Measurements from ENCODE around the gene RANGAP1. TPM values are rescaled to one million over a fixed set of nuclear protein-coding genes. Genes with fewer than 3 reads are reported as not detected.

RANGAP1 gene
- total and polyA plus RNA-seq, 2 of the 4 experiments (the other 2 are of a cell fraction) = 71.2 to 148 TPM

- H4K5ac ChIP-seq (ENCODE audit: low read depth, low read length) = no peak overlapping the region
- H4K8ac ChIP-seq (ENCODE audit: low read depth in 2 of 2, low read length in 2 of 2) = no peak overlapping the region
- H3K23ac ChIP-seq (ENCODE audit: low read depth, low read length) = no peak overlapping the region
- H3K9ac ChIP-seq (ENCODE audit: low read depth, low read length) = no peak overlapping the region
- ChIA-PET POLR2A (ENCODE audit: unreplicated experiment) (interaction anchor here (0.6 kb wide), 1 partner anchor 150 kb away, joined by 3 read pairs; no protein-coding TSS in a partner anchor), CTCF (no interaction called here)
- no peaks in the 10 kb centered on the region for H3K9me3 ChIP-seq (ENCODE audit: control insufficient read depth, insufficient read depth, low read length)
- H3K4ac ChIP-seq (ENCODE audit: low read depth, low read length) = no peak overlapping the region
- no peak overlapping the region for H3K18ac ChIP-seq (ENCODE audit: low read depth, low read length)
- no CpG with 5 or more reads among the region's 7 CpGs for WGBS, 2 experiments (ENCODE audit: extremely low coverage in 2 of 2, insufficient read length in 1 of 2)
- no peak for ATAC-seq (ENCODE audit: low read depth)
- no peak overlapping the region for H3K4me2 ChIP-seq (ENCODE audit: low read depth, low read length)
- TF ChIP-seq BHLHE40 (IDR thresholded peaks at IDR 0.05; ENCODE audit: low read depth, low read length) = no peak
- no peak for TF ChIP-seq RAD21 (IDR thresholded peaks at IDR 0.05; ENCODE audit: low read length)
- no peak for TF ChIP-seq MAZ (IDR thresholded peaks at IDR 0.05; ENCODE audit: borderline replicate concordance, low read depth, low read length)
- no peak for TF ChIP-seq RFX5 (IDR thresholded peaks at IDR 0.05; ENCODE audit: low read depth, low read length)
- TF ChIP-seq USF2 (IDR thresholded peaks at IDR 0.05; ENCODE audit: low read depth, low read length) = no peak
- no peak for TF ChIP-seq MAFK (IDR thresholded peaks at IDR 0.05; ENCODE audit: low read depth, low read length)
- TF ChIP-seq SMC3 (IDR thresholded peaks at IDR 0.05; ENCODE audit: low read depth, low read length) = no peak
- no peak for TF ChIP-seq NFE2L2 (IDR thresholded peaks at IDR 0.05; ENCODE audit: low read depth, low read length)
- no peak overlapping the region for H2BK120ac ChIP-seq (ENCODE audit: low read depth, low read length)
- no peak overlapping the region for H2AK9ac ChIP-seq (replicated peaks; ENCODE audit: low read depth, low read length, poor library complexity)
- H3K14ac ChIP-seq (replicated peaks; ENCODE audit: low read depth, low read length) = no peak overlapping the region
- no TSS peak for BruUV-seq (replicated peaks)
- dilution Hi-C loops (cut with HindIII; ENCODE audit: low sequenced_read_pairs, unreplicated experiment) (no loop called here), in situ Hi-C loops (cut with MboI; ENCODE audit: low sequenced_read_pairs) (no loop called here), intact Hi-C loops (cut with micrococcal nuclease) (no loop called here)
- DNase-seq = no peak
- H3K4me1 ChIP-seq (ENCODE audit: control insufficient read depth, insufficient read depth, low read length) = peaks cover 7% of the 10 kb centered on the region; the same call in 1 of the 2 replicates
- peaks cover 14% of the 10 kb centered on the region for H4K20me1 ChIP-seq (ENCODE audit: insufficient read depth, low read length)
- H3K36me3 ChIP-seq (ENCODE audit: control insufficient read depth, insufficient read depth, low read length) = peaks cover 16% of the 10 kb centered on the region
- no peak overlapping the region for H2BK5ac ChIP-seq (ENCODE audit: low read depth, low read length, poor library complexity, severe bottlenecking)
- H3K56ac ChIP-seq (ENCODE audit: extremely low read depth, insufficient read depth, low read length) = no peak overlapping the region
- no peak overlapping the region for H3K27ac ChIP-seq (ENCODE audit: insufficient read depth, low read length)
- peaks cover 6% of the 10 kb centered on the region; the same call in 1 of the 2 replicates for H3K9me1 ChIP-seq (ENCODE audit: insufficient read depth, low read length)
- no peak overlapping the region for H2BK20ac ChIP-seq (ENCODE audit: low read depth, low read length)
- H2AFZ ChIP-seq (replicated peaks; ENCODE audit: low read length, poor library complexity) = no peak overlapping the region
- H3K27me3 ChIP-seq (ENCODE audit: control insufficient read depth, insufficient read depth, low read length) = no peaks in the 10 kb centered on the region
- H2AK5ac ChIP-seq (ENCODE audit: low read depth, low read length) = no peak overlapping the region
- H2BK15ac ChIP-seq (ENCODE audit: low read depth, low read length) = no peak overlapping the region
- H3K79me1 ChIP-seq (ENCODE audit: low read depth in 1 of 2, low read length in 2 of 2) = peaks cover 0 to 8% of the 10 kb centered on the region in 2 experiments; a peak in 1 of 4 replicates
- H3K4me3 ChIP-seq (ENCODE audit: insufficient read depth, low read depth, low read length) = no peak overlapping the region
- H4K91ac ChIP-seq (ENCODE audit: insufficient read depth, low read depth, low read length) = no peak overlapping the region
Measured at GRCh38 chr22:41241133-41241676, 44.8 kb downstream of the RANGAP1 start.
